Activated T-helper 2 cell treated with anti-CD3 and anti-CD28 coated beads, Interferon-gamma antibody, Interleukin-2, Interleukin-4, amounts not matched to agents 10 μg/mL and 5 μg/mL and 100 μg/mL, durations not matched to agents 14 hours and 24 hours and 36 hours (primary cell): ENCODE data around the gene GRHL1. TPM values are rescaled to one million over a fixed set of nuclear protein-coding genes. Genes with fewer than 3 reads are reported as not detected.
A peak's percentile ranks its signal among the peaks of the same experiment; 100 is the strongest.

ENCODE experiments used
- DNase-seq: peaks from one replicate; pipeline ENCODE4 v3.0.0; 2021; ENCODE audit warnings: low spot score
- H3K27ac Mint-ChIP-seq: one replicate; pipeline ENCODE4 v1.8.0; 2021; ENCODE audit warnings: mixed read lengths
- H3K27me3 Mint-ChIP-seq: one replicate; pipeline ENCODE4 v1.8.0; 2021; ENCODE audit warnings: low read depth, mixed read lengths
- H3K36me3 Mint-ChIP-seq: one replicate; pipeline ENCODE4 v1.8.0; 2021; ENCODE audit warnings: low read depth, mixed read lengths
- H3K4me1 Mint-ChIP-seq: one replicate; pipeline ENCODE4 v1.8.0; 2021; ENCODE audit warnings: low read depth, mixed read lengths
- H3K4me3 Mint-ChIP-seq: one replicate; pipeline ENCODE4 v1.8.0; 2021; ENCODE audit warnings: low read depth, mild to moderate bottlenecking, moderate library complexity, mixed read lengths
- H3K9me3 Mint-ChIP-seq: one replicate; pipeline ENCODE4 v1.8.0; 2021; ENCODE audit warnings: mixed read lengths
- intact Hi-C: fragments of 100-400 bp; cut with micrococcal nuclease; formaldehyde crosslinking; loops from one replicate; pipeline ENCODE4 v1.15.1; 2023
- total RNA-seq: library from RNA; stranded (reverse); gene quantifications from 2 replicates; pipeline ENCODE4 v1.2.3, GENCODE V29; 2022

The GRHL1 gene
- total RNA-seq, 1 donor from 2014 or later, result 1.4 TPM

DNA sequence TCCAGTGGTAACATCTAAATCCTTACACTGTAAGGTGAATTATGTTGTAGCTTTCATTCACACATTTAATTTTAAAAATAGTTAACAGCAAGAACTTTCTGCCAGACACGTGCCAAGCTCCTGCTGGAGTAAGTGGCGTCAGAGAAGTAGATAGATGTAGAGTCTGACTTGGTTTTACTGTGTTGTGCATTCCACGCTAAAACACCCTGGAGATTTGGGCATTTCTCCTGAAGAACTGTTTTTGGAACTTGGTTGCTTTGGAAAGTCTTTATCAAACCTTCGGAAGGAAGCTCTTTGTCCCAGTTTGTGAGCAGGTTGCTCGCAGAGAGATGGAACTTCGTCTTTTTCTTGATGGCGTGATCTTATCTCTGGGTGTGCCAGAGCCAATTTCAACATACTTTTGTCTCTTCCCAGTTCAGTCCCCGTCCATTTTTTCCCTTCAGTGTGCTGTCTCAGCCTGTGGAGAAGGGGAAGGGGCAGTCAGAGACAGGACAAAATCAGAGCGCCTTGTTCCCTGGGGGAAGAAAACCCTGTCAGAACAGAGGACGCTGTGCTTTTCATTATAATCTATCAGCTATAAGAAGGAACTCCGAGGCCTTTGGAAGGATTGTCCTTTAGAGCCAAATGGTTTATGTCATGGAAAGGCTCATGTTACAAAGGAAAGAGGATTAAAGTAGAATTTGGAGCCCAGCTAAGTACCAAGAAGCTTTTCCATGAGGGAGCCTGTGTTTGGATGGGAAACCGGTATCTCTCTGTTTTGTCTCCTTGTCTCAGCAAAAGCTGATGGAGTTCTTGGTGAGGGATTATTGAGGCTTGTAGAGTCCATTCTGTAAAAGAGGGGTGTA, 18.9 kb downstream of the GRHL1 start:
- Mint-ChIP-seq H3K4me1 (peaks cover 41% of the 10 kb centered on the region), H3K27me3 (no peaks in the 10 kb centered on the region), H3K9me3 (no peaks in the 10 kb centered on the region), H3K4me3 (no peak overlapping the region), H3K27ac (no peak overlapping the region), H3K36me3 (peaks cover 1% of the 10 kb centered on the region)
- no peak for DNase-seq
- intact Hi-C loops, result loop anchor here (10.0 kb wide), 1 partner anchor 474 kb away; the partner anchor contains the start of gene ODC1

DNA sequence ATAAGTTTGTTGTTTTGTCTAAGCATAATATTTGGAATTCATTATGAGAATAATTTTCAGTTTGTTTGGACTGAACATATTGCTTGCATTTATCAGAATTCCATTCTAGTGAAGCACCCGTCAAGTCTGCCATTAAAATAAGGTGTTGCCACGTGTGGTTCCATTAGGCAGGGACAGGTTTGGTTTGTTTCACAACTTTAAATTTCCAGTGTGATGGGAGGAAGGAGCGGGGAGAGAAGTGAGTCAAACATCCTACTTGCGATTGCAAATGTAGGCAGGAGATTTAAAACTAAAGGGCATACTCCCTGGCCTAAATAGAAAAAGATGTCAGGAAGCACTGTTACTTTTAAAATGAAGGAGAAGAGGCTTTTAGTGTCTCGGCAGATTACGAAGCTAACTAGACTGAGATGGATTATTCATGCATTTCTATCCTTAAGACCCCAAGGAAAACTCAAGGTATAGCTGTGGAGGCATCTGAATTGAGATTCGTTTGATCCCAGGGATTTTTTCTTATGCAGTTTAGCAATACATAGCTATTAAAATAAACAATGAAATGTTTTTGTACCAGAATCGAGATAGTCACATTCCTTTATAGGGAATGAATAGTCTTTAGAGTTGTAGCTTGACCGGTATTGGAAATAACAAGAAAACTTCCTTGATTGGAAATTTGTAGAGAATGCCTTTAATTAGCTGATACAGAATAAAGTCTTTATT, 19.8 kb downstream of the GRHL1 start:
- Mint-ChIP-seq H3K4me1 (peaks cover 43% of the 10 kb centered on the region), H3K27me3 (no peaks in the 10 kb centered on the region), H3K4me3 (no peak overlapping the region), H3K27ac (no peak overlapping the region), H3K9me3 (no peaks in the 10 kb centered on the region), H3K36me3 (no peaks in the 10 kb centered on the region)
- intact Hi-C loops, result loop anchor here (10.0 kb wide), 1 partner anchor 474 kb away; the partner anchor contains the start of gene ODC1
- DNase-seq, result no peak

DNA sequence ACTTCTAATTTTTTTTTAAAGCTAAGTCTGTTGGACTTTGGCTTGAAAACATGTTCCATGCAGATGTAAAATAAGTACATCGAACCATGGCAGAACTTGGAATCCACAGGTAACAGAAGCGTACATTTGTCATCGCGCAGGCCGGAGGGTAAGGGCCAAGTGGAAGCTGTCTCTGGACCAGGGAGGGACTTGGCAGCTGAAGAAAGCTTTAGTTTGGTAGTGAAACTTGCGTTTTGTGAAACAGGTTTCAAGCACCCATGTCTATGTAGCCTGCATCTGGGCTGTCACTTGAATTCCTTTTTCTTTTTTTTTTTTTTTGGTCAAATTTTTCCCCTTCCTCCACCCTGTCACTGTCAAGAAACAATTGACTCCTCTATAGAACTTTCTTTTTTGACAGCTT, 20.4 kb downstream of the GRHL1 start:
- intact Hi-C loops, result loop anchor here (10.0 kb wide), 1 partner anchor 473 kb away; the partner anchor contains the start of gene ODC1
- no peak for DNase-seq
- H3K4me1 Mint-ChIP-seq, result peaks cover 47% of the 10 kb centered on the region
- H3K4me3 Mint-ChIP-seq, result no peak overlapping the region
- no peak overlapping the region for H3K27ac Mint-ChIP-seq
- no peaks in the 10 kb centered on the region for H3K27me3 Mint-ChIP-seq
- no peaks in the 10 kb centered on the region for H3K36me3 Mint-ChIP-seq
- no peaks in the 10 kb centered on the region for H3K9me3 Mint-ChIP-seq

DNA sequence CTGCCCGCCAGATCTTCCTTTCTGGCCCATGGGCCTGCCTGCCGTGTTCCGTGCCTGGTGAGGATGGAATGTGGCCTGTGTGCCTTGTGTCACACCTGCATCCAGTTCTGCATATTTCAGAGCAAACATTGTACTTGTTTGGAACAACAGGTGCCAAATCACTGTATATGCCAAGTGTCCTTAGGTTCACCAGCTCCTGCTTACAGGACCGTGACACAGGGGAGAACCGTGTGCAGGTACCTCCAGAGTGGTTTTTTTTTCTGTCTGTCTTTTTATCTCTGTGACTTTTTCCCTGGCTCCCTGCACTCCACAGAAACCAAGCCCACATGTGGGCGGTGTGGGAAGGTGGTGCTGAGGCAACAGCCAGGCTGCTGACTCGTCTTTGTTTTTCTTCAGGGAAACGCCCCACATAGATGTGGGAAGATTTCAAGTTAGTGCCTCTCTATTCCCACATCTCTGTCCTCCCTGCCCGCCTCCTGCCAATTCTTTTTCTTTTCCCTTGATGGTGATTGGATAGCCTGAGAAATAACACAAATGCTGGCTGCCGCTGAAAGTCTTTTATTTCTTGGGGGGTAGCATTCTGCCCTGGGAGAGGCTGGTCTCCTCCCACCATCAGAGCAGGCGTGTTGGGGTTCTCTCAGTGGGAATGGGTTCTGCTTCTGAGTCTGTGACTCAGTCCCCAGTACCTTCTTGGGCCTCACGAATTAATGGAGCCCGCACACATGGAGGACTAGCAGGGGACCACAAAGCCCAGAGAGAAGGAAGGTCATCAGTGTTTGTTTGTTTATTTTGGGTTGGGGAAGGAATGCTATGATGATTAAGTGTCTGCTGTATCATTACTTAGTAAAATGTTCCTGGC, 21.4 kb downstream of the GRHL1 start:
- Mint-ChIP-seq H3K4me3 (no peak overlapping the region), H3K9me3 (peaks cover 3% of the 10 kb centered on the region), H3K27ac (no peak overlapping the region), H3K4me1 (peaks cover 49% of the 10 kb centered on the region), H3K36me3 (peaks cover under 1% of the 10 kb centered on the region), H3K27me3 (no peaks in the 10 kb centered on the region)
- intact Hi-C loops, result loop anchor here (10.0 kb wide), 1 partner anchor 472 kb away; the partner anchor contains the start of gene ODC1
- no peak for DNase-seq

DNA sequence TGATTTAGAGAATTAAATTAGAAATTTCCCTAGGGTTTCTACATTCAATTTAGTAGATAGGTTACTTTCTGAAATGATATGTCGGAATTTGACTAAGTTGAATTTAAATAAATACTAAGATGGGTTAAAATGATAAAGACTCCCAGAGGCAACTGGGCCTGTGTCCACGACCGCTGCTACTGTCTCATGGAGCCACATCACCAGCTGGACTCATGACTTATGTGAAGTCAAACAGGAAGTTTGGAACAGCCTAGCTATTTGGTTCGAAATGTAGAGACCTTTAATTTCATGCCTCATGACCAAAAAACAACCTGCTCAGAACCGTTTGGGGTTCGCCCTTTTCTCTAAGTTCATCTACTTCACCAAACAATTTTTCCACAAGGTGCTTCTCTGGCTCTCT, 22.2 kb downstream of the GRHL1 start:
- peaks cover 7% of the 10 kb centered on the region for H3K36me3 Mint-ChIP-seq
- no peak for DNase-seq
- H3K4me3 Mint-ChIP-seq, result no peak overlapping the region
- intact Hi-C loops, result loop anchor here (10.0 kb wide), 1 partner anchor 471 kb away; the partner anchor contains the start of gene ODC1
- peaks cover 8% of the 10 kb centered on the region for H3K9me3 Mint-ChIP-seq
- H3K27ac Mint-ChIP-seq, result no peak overlapping the region
- H3K4me1 Mint-ChIP-seq, result peaks cover 53% of the 10 kb centered on the region
- no peaks in the 10 kb centered on the region for H3K27me3 Mint-ChIP-seq

DNA sequence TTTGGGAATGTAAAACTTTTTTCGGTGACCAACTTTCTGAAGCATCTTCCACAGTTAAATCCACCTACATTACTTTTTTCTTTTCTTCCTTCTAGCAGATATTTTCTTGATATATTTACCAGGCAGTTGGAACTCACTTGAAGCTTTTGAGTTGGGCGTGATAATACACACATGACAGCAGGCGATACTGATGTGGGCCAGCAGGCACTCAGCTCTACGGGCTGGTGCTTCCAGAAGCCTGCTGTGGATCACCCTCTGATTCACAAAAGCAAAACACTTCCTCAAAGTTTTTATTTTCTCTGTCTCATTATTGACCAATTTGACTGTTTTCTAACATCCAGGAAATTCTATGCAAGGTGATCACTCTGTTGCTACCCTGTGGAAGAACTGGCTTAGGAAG, 22.9 kb downstream of the GRHL1 start:
- no peak overlapping the region for H3K4me3 Mint-ChIP-seq
- H3K27me3 Mint-ChIP-seq, result no peaks in the 10 kb centered on the region
- peaks cover 53% of the 10 kb centered on the region for H3K4me1 Mint-ChIP-seq
- H3K9me3 Mint-ChIP-seq, result peaks cover 8% of the 10 kb centered on the region
- DNase-seq, result no peak
- intact Hi-C loops, result loop anchor here (10.0 kb wide), 1 partner anchor 470 kb away; the partner anchor contains the start of gene ODC1
- H3K27ac Mint-ChIP-seq, result no peak overlapping the region
- peaks cover 7% of the 10 kb centered on the region for H3K36me3 Mint-ChIP-seq

DNA sequence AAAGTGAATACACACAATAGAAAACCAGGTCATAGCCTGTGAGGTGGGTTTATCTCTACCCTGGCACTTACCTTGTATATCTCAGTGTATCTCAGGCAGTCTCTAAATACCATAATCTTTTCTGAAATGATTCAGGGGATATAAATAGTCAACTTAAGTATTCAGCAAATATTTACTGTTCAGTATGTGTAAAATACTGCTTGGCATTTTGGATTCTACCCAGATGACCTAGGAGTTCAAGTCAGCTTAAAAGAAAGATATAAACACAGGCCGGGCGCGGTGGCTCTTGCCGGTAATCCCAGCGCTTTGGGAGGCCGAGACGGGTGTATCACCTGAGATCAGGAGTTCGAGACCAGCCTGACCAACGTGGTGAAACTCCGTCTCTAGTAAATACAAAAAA, 23.8 kb downstream of the GRHL1 start:
- no peak overlapping the region for H3K27ac Mint-ChIP-seq
- H3K4me3 Mint-ChIP-seq, result no peak overlapping the region
- DNase-seq, result no peak
- intact Hi-C loops, result loop anchor here (5.0 to 10.0 kb wide), 2 partner anchors 147 to 469 kb away; partner anchors contain the start of genes ODC1 and RRM2
- peaks cover 8% of the 10 kb centered on the region for H3K9me3 Mint-ChIP-seq
- peaks cover 59% of the 10 kb centered on the region for H3K4me1 Mint-ChIP-seq
- peaks cover 2% of the 10 kb centered on the region for H3K27me3 Mint-ChIP-seq
- H3K36me3 Mint-ChIP-seq, result peaks cover 7% of the 10 kb centered on the region

DNA sequence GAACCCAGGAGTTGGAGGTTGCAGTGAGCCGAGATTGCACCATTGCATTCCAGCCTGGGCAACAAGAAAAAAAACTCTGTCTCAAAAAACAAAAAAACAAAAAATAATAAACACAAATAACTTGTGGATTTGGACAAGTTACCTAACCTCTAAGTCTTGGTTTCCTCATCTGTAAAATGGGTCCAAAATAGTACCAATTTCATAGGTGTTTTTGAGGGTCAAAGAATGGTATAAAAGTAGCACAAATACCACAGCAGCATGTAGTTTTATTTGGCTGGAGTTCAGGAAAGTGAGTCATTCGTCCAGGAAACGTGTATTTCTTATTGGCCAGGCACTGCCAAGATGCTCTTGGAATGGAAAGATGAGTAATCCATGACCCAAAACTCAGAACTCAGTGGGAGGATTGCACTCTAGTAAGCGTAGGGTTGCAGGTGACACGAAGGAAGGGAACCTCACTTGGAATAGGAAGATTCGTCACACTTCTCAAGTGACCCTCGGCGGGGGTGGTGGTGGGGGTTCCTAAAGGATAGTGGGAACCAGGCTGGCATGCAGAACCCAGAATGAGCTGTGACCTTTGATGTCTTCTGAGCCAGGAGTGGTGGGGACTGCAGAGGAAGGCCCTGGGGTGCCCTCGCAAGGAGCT, 24.4 kb downstream of the GRHL1 start:
- no peak for DNase-seq
- peaks cover 6% of the 10 kb centered on the region for H3K27me3 Mint-ChIP-seq
- H3K4me1 Mint-ChIP-seq, result peaks cover 64% of the 10 kb centered on the region
- intact Hi-C loops, result loop anchor here (1.0 to 10.0 kb wide), 3 partner anchors 8 to 469 kb away; partner anchors contain the start of genes ODC1 and RRM2
- no peak overlapping the region for H3K4me3 Mint-ChIP-seq
- H3K27ac Mint-ChIP-seq, result peak overlapping the region; percentile 31
- peaks cover 7% of the 10 kb centered on the region for H3K36me3 Mint-ChIP-seq
- H3K9me3 Mint-ChIP-seq, result peaks cover 8% of the 10 kb centered on the region

DNA sequence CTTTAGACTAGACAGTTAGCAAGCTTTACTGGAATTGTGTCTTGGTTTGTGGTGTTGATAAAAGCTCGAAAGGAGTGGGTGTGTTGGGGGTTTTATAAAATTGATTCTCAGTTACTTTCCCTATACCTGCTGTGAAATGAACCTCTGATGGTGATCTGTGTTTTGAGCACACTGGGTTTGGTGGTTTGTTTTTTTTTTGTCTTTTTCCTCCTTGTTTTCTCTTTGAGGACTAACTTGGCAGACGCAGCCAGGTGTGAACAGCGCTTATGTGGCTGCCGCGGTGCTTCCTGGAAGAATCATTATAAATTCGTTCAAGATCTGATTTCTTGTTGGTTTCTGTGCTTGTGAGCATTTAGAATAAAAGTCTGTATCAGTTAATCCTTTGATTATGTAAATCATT, 28.5 kb downstream of the GRHL1 start:
- peaks cover 41% of the 10 kb centered on the region for H3K4me1 Mint-ChIP-seq
- H3K27me3 Mint-ChIP-seq, result peaks cover 21% of the 10 kb centered on the region
- peaks cover 8% of the 10 kb centered on the region for H3K9me3 Mint-ChIP-seq
- DNase-seq, result no peak
- H3K36me3 Mint-ChIP-seq, result peaks cover 7% of the 10 kb centered on the region
- intact Hi-C loops, result loop anchor here (5.0 to 10.0 kb wide), 3 partner anchors 83 to 465 kb away; partner anchors contain the start of genes ODC1 and RRM2
- H3K27ac Mint-ChIP-seq, result peak overlapping the region; percentile 60
- no peak overlapping the region for H3K4me3 Mint-ChIP-seq

DNA sequence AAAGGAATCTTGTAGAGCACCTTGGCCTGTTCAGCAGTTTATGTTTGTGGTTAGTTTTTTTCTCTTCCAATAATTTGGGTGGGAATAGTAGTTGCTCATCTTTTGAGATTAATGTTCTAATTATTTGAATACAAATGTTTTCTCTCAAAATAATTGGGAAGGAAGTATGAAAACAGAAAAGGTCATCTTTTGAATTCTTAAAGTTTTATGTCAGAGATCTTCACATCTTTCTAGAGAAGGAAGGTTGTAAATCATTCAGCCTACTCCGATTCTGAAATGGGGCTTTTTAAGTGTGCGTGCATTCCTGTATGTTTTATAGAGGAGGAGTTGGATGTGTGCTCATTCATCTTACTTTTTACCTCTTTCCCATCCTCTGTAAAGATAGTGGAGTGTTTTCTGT, 29.0 kb downstream of the GRHL1 start:
- no peak overlapping the region for H3K27ac Mint-ChIP-seq
- intact Hi-C loops, result loop anchor here (5.0 kb wide), 1 partner anchor 83 kb away; no protein-coding TSS in a partner anchor
- peaks cover 21% of the 10 kb centered on the region for H3K27me3 Mint-ChIP-seq
- H3K4me1 Mint-ChIP-seq, result peaks cover 36% of the 10 kb centered on the region
- no peak overlapping the region for H3K4me3 Mint-ChIP-seq
- peaks cover 7% of the 10 kb centered on the region for H3K36me3 Mint-ChIP-seq
- peaks cover 8% of the 10 kb centered on the region for H3K9me3 Mint-ChIP-seq
- no peak for DNase-seq

DNA sequence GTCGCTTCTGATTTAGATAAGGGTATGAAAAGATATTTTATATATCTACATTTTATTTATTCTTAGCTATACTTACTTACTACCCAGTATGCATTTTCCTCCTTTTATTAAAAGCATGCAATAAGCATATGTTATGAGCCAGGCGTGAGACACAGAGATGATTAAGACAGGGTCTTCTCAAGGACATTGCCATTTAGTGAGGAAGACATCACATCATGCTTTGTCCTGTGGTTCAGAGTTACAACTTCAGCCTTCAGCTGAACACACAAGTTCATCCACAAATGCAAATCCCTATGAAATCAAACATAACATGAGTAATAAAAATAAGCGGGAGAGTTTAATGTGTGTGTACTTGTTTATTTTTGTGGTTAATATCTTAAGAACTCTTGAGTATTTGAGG, 30.2 kb downstream of the GRHL1 start:
- Mint-ChIP-seq H3K36me3 (peaks cover 7% of the 10 kb centered on the region), H3K27ac (no peak overlapping the region), H3K9me3 (peaks cover 8% of the 10 kb centered on the region), H3K4me1 (peaks cover 25% of the 10 kb centered on the region), H3K27me3 (peaks cover 21% of the 10 kb centered on the region), H3K4me3 (no peak overlapping the region)
- DNase-seq, result no peak
- intact Hi-C loops, result loop anchor here (5.0 kb wide), 1 partner anchor 84 kb away; no protein-coding TSS in a partner anchor
